ENCODE measurements around the gene PBRM1. TPM values are rescaled to one million over a fixed set of nuclear protein-coding genes. Genes with fewer than 3 reads are reported as not detected.
"Not testable (repeated sequence)": the region's sequence is repeated elsewhere in the genome, so short reads cannot be mapped to it uniquely, and the experiment has no call there.

Gene PBRM1
- polyA plus RNA-seq (ENCODE audit: insufficient read length): 46.8 TPM

- DNase-seq (ENCODE audit: low read depth): peak; percentile 95
Observed at GRCh38 chr3:52685709-52686691, at the start of gene PBRM1, which contains the start of gene GNL3. Gene PBRM1, minus strand, starts transcription at chr3:52685913. Gene GNL3, plus strand, starts transcription at chr3:52686032. Its CDS starts 61 bp downstream, at chr3:52686093.

GRCh38 chr3:52733256-52733891 lies 47.7 kb upstream of the PBRM1 start:
- no peak for DNase-seq (ENCODE audit: low read depth)

- no peak for DNase-seq (ENCODE audit: low read depth)
Observed at GRCh38 chr3:52731590-52731989, 45.9 kb upstream of the PBRM1 start.

- no peak for DNase-seq (ENCODE audit: low read depth)
Observed at GRCh38 chr3:52730681-52731080, 45.0 kb upstream of the PBRM1 start.

GRCh38 chr3:52728753-52729152 lies 43.0 kb upstream of the PBRM1 start:
- not testable (repeated sequence) for DNase-seq (ENCODE audit: low read depth)

- DNase-seq (ENCODE audit: low read depth): no peak
Observed at GRCh38 chr3:52724511-52724910, 38.8 kb upstream of the PBRM1 start.

GRCh38 chr3:52723935-52724334 lies 38.2 kb upstream of the PBRM1 start:
- DNase-seq (ENCODE audit: low read depth): no peak

- DNase-seq (ENCODE audit: low read depth): no peak
Observed at GRCh38 chr3:52722491-52722890, 36.8 kb upstream of the PBRM1 start.

GRCh38 chr3:52721730-52722008 lies 36.0 kb upstream of the PBRM1 start:
- DNase-seq (ENCODE audit: low read depth): no peak

- DNase-seq (ENCODE audit: low read depth): no peak
Observed at GRCh38 chr3:52721002-52721729, 35.5 kb upstream of the PBRM1 start.

GRCh38 chr3:52719618-52720017 lies 33.9 kb upstream of the PBRM1 start:
- DNase-seq (ENCODE audit: low read depth): no peak

- no peak for DNase-seq (ENCODE audit: low read depth)
Observed at GRCh38 chr3:52715714-52716305, 30.1 kb upstream of the PBRM1 start.

GRCh38 chr3:52714335-52715302 lies 28.9 kb upstream of the PBRM1 start:
- no peak for DNase-seq (ENCODE audit: low read depth)

- no peak for DNase-seq (ENCODE audit: low read depth)
Observed at GRCh38 chr3:52712291-52713212, 26.8 kb upstream of the PBRM1 start.

- no peak for DNase-seq (ENCODE audit: low read depth)
Observed at GRCh38 chr3:52710512-52710911, 24.8 kb upstream of the PBRM1 start.

GRCh38 chr3:52707585-52707984 lies 21.9 kb upstream of the PBRM1 start:
- no peak for DNase-seq (ENCODE audit: low read depth)

- DNase-seq (ENCODE audit: low read depth): no peak
Observed at GRCh38 chr3:52705688-52706686, 20.3 kb upstream of the PBRM1 start, which contains the start of the genes GLT8D1 and SPCS1. Gene GLT8D1, minus strand, starts transcription at chr3:52705791. Its CDS starts 5,331 bp downstream, at chr3:52700460. Gene SPCS1, plus strand, starts transcription at chr3:52706106. Its CDS starts 141 bp downstream, at chr3:52706247.

- DNase-seq (ENCODE audit: low read depth): no peak
Observed at GRCh38 chr3:52705438-52705687, 19.6 kb upstream of the PBRM1 start.
